Trophoblast cell (in vitro differentiated cells and primary cell): ENCODE measurements around the gene MYL10.

Experiments
- DNase-seq, 2 donors: peaks; one replicate each; pipeline ENCODE4 v3.0.0-alpha.2; 2016
- H2AFZ ChIP-seq: 2 replicates; pipeline ENCODE4 v1.6.1; 2013; ENCODE audit warnings: low read length, moderate library complexity, mild to moderate bottlenecking; ENCODE audit not compliant: insufficient read depth, poor library complexity
- H2AK5ac ChIP-seq: 2 replicates; pipeline ENCODE4 v1.6.1; 2013; ENCODE audit warnings: mild to moderate bottlenecking, low read length
- H2BK120ac ChIP-seq: 2 replicates; pipeline ENCODE4 v1.6.1; 2013; ENCODE audit warnings: low read length, mild to moderate bottlenecking, moderate library complexity; ENCODE audit not compliant: insufficient read depth, poor library complexity
- H2BK12ac ChIP-seq: 2 replicates; pipeline ENCODE4 v1.6.1; 2013; ENCODE audit warnings: mild to moderate bottlenecking, low read length, moderate library complexity
- H2BK5ac ChIP-seq: 2 replicates; pipeline ENCODE4 v1.6.1; 2013; ENCODE audit warnings: low read length, low read depth, moderate library complexity, mild to moderate bottlenecking; ENCODE audit not compliant: poor library complexity
- H3K14ac ChIP-seq: 2 replicates; pipeline ENCODE4 v1.6.1; 2013; ENCODE audit warnings: mild to moderate bottlenecking, low read length
- H3K18ac ChIP-seq: 2 replicates; pipeline ENCODE4 v1.6.1; 2013; ENCODE audit warnings: mild to moderate bottlenecking, low read length
- H3K23ac ChIP-seq: 2 replicates; pipeline ENCODE4 v1.6.1; 2013; ENCODE audit warnings: low read length
- H3K27ac ChIP-seq: 2 replicates; pipeline ENCODE4 v1.5.1; 2013; ENCODE audit warnings: low read depth, mild to moderate bottlenecking, inconsistent platforms, low read length, moderate library complexity
- H3K27me3 ChIP-seq: 2 replicates; pipeline ENCODE4 v1.6.1; 2013; ENCODE audit warnings: inconsistent platforms, mild to moderate bottlenecking, low read length, moderate library complexity; ENCODE audit not compliant: insufficient read depth
- H3K36me3 ChIP-seq, 2 experiments: 1 replicate in 1 of 2; 2 replicates in 1 of 2; pipeline ENCODE4 v1.6.1; 2013; ENCODE audit warnings: low read length in 2 of 2, mild to moderate bottlenecking in 2 of 2, moderate library complexity in 1 of 2; ENCODE audit not compliant: insufficient read depth in 2 of 2, control insufficient read depth in 1 of 2
- H3K4ac ChIP-seq: 2 replicates; pipeline ENCODE4 v1.6.1; 2013; ENCODE audit warnings: low read depth, mild to moderate bottlenecking, low read length, moderate library complexity
- H3K4me1 ChIP-seq, 2 experiments: 1 replicate in 1 of 2; 2 replicates in 1 of 2; pipeline ENCODE4 v1.6.1; 2013; ENCODE audit warnings: low read length in 2 of 2, mild to moderate bottlenecking in 2 of 2, moderate library complexity in 1 of 2; ENCODE audit not compliant: insufficient read depth in 2 of 2, control insufficient read depth in 1 of 2
- H3K4me2 ChIP-seq: 2 replicates; pipeline ENCODE4 v1.6.1; 2013; ENCODE audit warnings: inconsistent platforms, mild to moderate bottlenecking, low read length, moderate library complexity
- H3K4me3 ChIP-seq: 2 replicates; pipeline ENCODE4 v1.5.1; 2013; ENCODE audit warnings: mild to moderate bottlenecking, low read depth, low read length, inconsistent platforms
- H3K79me1 ChIP-seq: one replicate; pipeline ENCODE4 v1.6.1; 2013; ENCODE audit warnings: low read length
- H3K79me2 ChIP-seq: 2 replicates; pipeline ENCODE4 v1.6.1; 2013; ENCODE audit warnings: low read length, mild to moderate bottlenecking; ENCODE audit not compliant: control insufficient read depth, insufficient read depth, poor library complexity
- H3K9ac ChIP-seq: 2 replicates; pipeline ENCODE4 v1.6.1; 2013; ENCODE audit warnings: mild to moderate bottlenecking, low read length
- H3K9me3 ChIP-seq: 2 replicates; pipeline ENCODE4 v1.6.1; 2013; ENCODE audit warnings: low read depth, mild to moderate bottlenecking, control low read depth, inconsistent platforms, low read length; ENCODE audit not compliant: insufficient read depth
- H4K12ac ChIP-seq: 2 replicates; pipeline ENCODE4 v1.6.1; 2013; ENCODE audit warnings: low read depth, mild to moderate bottlenecking, low read length, moderate library complexity
- H4K8ac ChIP-seq: 2 replicates; pipeline ENCODE4 v1.6.1; 2013; ENCODE audit warnings: low read depth, mild to moderate bottlenecking, low read length, moderate library complexity
- H4K91ac ChIP-seq: one replicate; pipeline ENCODE4 v1.6.1; 2013; ENCODE audit warnings: low read depth, mild to moderate bottlenecking, low read length, moderate library complexity
- WGBS: extraction: QIAGEN DNeasy Blood & Tissue Kit; methylation state at CpG from one replicate; pipeline ENCODE4 v1.1.7; 2013; ENCODE audit warnings: missing lambda C conversion rate; ENCODE audit not compliant: insufficient read length, insufficient coverage; ENCODE audit errors: extremely low coverage; 5-methylcytosine and 5-hydroxymethylcytosine counted together

Gene MYL10

GRCh38 chr7:101636822-101637623 is 7.9 kb upstream of the MYL10 start:
- Histone ChIP-seq H4K8ac (no peak overlapping the region), H3K4me1 (peaks cover 0 to 3% of the 10 kb centered on the region in 2 experiments), H3K79me1 (no peaks in the 10 kb centered on the region), H2BK12ac (no peak overlapping the region), H3K23ac (no peak overlapping the region), H4K91ac (no peak overlapping the region), H3K4me2 (no peak overlapping the region), H3K14ac (no peak overlapping the region), H3K18ac (no peak overlapping the region), H3K4ac (no peak overlapping the region), H3K79me2 (no peaks in the 10 kb centered on the region), H4K12ac (no peak overlapping the region), H2BK5ac (no peak overlapping the region), H3K4me3 (no peak overlapping the region), H3K9me3 (no peaks in the 10 kb centered on the region), H3K27ac (no peak overlapping the region), H2AFZ (no peak overlapping the region), H3K36me3 (no peaks in the 10 kb centered on the region), H2BK120ac (no peak overlapping the region), H3K27me3 (no peaks in the 10 kb centered on the region), H3K9ac (no peak overlapping the region), H2AK5ac (no peak overlapping the region)
- peak; percentile 88 for DNase-seq
- WGBS, result no CpG with 5 or more reads among the region's 9 CpGs

GRCh38 chr7:101635484-101635883 is 6.4 kb upstream of the MYL10 start:
- H3K4me3 ChIP-seq, result no peak overlapping the region
- WGBS, result no CpG with 5 or more reads among the region's 2 CpGs

DNA sequence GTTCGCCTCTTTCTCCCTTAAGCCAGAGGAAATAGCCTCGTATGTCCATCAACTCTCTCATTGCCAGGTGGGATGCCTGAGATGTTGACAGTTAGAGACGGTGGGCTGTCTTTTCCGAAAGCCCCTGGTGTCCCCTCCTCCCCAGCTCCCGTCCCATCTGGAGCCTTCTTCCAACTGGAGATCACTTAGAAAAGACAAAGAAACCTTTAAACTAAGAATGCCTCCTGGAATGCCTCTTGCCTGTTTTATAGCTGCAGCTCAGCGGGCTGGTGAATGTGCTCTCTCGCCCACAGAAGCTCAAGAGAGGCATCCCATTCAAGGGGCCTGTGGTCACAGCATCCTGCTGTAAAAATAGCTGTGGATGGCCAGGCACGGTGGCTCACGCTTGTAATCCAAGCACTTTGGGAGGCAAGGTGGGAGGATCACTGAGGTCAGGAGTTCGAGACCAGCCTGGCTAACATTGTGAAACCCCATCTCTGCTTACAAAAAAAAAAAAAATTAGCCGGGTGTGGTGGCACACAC is 5.2 kb upstream of the MYL10 start:
- Histone ChIP-seq H3K9ac (no peak overlapping the region), H3K27ac (no peak overlapping the region), H2BK12ac (no peak overlapping the region), H2BK120ac (no peak overlapping the region), H3K14ac (no peak overlapping the region), H3K79me2 (no peaks in the 10 kb centered on the region), H3K4ac (no peak overlapping the region), H3K23ac (no peak overlapping the region), H3K36me3 (no peaks in the 10 kb centered on the region), H4K91ac (no peak overlapping the region), H3K4me2 (no peak overlapping the region), H2AFZ (no peak overlapping the region), H2BK5ac (no peak overlapping the region), H2AK5ac (no peak overlapping the region), H4K8ac (no peak overlapping the region), H3K27me3 (no peaks in the 10 kb centered on the region), H3K79me1 (peaks cover 3% of the 10 kb centered on the region), H3K4me3 (no peak overlapping the region), H3K9me3 (no peaks in the 10 kb centered on the region), H4K12ac (no peak overlapping the region), H3K4me1 (peaks cover 10 to 19% of the 10 kb centered on the region in 2 experiments), H3K18ac (no peak overlapping the region)
- no CpG with 5 or more reads among the region's 11 CpGs for WGBS
- DNase-seq, result no peak

More at GRCh38 chr7:101635484-101635883, 6.4 kb upstream of the MYL10 start:
- H3K18ac ChIP-seq, result no peak overlapping the region
- H4K8ac ChIP-seq, result no peak overlapping the region
- H3K27ac ChIP-seq, result no peak overlapping the region
- no peak overlapping the region for H4K91ac ChIP-seq
- no peaks in the 10 kb centered on the region for H3K27me3 ChIP-seq
- no peak overlapping the region for H3K4ac ChIP-seq
- H3K36me3 ChIP-seq, result no peaks in the 10 kb centered on the region
- H4K12ac ChIP-seq, result no peak overlapping the region
- H3K4me1 ChIP-seq, result peaks cover 10 to 15% of the 10 kb centered on the region in 2 experiments
- no peak overlapping the region for H3K14ac ChIP-seq
- no peak for DNase-seq
- no peak overlapping the region for H3K9ac ChIP-seq
- no peak overlapping the region for H3K23ac ChIP-seq
- H2BK120ac ChIP-seq, result no peak overlapping the region
- no peak overlapping the region for H3K4me2 ChIP-seq
- H2BK5ac ChIP-seq, result no peak overlapping the region
- H3K9me3 ChIP-seq, result no peaks in the 10 kb centered on the region
- H2BK12ac ChIP-seq, result no peak overlapping the region
- peaks cover 3% of the 10 kb centered on the region for H3K79me1 ChIP-seq
- H3K79me2 ChIP-seq, result no peaks in the 10 kb centered on the region
- no peak overlapping the region for H2AFZ ChIP-seq
- no peak overlapping the region for H2AK5ac ChIP-seq

GRCh38 chr7:101633511-101633910 is 4.4 kb upstream of the MYL10 start:
- Histone ChIP-seq H3K79me2 (no peaks in the 10 kb centered on the region), H3K14ac (no peak overlapping the region), H4K12ac (no peak overlapping the region), H3K4ac (no peak overlapping the region), H2BK12ac (no peak overlapping the region), H3K4me3 (no peak overlapping the region), H3K36me3 (no peaks in the 10 kb centered on the region), H2AFZ (no peak overlapping the region), H4K91ac (no peak overlapping the region), H3K18ac (no peak overlapping the region), H2BK120ac (no peak overlapping the region), H2BK5ac (no peak overlapping the region), H3K4me2 (no peak overlapping the region), H3K27me3 (no peaks in the 10 kb centered on the region), H2AK5ac (no peak overlapping the region), H3K4me1 (peaks cover 10 to 19% of the 10 kb centered on the region in 2 experiments), H4K8ac (no peak overlapping the region), H3K9ac (no peak overlapping the region), H3K79me1 (peaks cover 3% of the 10 kb centered on the region), H3K9me3 (no peaks in the 10 kb centered on the region), H3K27ac (no peak overlapping the region), H3K23ac (no peak overlapping the region)
- no CpG with 5 or more reads among the region's 6 CpGs for WGBS
- DNase-seq, result no peak
